Sigmoid colon (tissue), 4 donors: ENCODE measurements around the gene ALG3.

ENCODE experiments used
- EP300 ChIP-seq, 4 donors: sonication (generic); formaldehyde crosslinking; IDR thresholded peaks; one replicate each; pipeline ENCODE4 v1.6.1; 2017; ENCODE audit warnings: antibody characterized with exemption in 4 of 4
- POLR2A ChIP-seq, 2 donors: fragments of 450-650 bp; IDR thresholded peaks; one replicate each; pipeline ENCODE4 v1.6.1; 2016; ENCODE audit warnings: antibody characterized with exemption in 2 of 2, mild to moderate bottlenecking in 2 of 2, moderate library complexity in 2 of 2
- POLR2AphosphoS5 ChIP-seq, 4 donors: sonication (generic); formaldehyde crosslinking; IDR thresholded peaks; one replicate each; pipeline ENCODE4 v1.6.1; 2017; ENCODE audit warnings: antibody characterized with exemption in 4 of 4
- TF ChIP-seq, protein P1 (sequence below), 4 experiments: fragments of 450-650 bp in 3 of 4; fragments of 200-600 bp in 1 of 4; IDR thresholded peaks; one replicate each; pipeline ENCODE4 v1.5.1; 2016 to 2019; ENCODE audit warnings: antibody characterized with exemption in 4 of 4, mild to moderate bottlenecking in 3 of 4, moderate library complexity in 2 of 4

DNA sequence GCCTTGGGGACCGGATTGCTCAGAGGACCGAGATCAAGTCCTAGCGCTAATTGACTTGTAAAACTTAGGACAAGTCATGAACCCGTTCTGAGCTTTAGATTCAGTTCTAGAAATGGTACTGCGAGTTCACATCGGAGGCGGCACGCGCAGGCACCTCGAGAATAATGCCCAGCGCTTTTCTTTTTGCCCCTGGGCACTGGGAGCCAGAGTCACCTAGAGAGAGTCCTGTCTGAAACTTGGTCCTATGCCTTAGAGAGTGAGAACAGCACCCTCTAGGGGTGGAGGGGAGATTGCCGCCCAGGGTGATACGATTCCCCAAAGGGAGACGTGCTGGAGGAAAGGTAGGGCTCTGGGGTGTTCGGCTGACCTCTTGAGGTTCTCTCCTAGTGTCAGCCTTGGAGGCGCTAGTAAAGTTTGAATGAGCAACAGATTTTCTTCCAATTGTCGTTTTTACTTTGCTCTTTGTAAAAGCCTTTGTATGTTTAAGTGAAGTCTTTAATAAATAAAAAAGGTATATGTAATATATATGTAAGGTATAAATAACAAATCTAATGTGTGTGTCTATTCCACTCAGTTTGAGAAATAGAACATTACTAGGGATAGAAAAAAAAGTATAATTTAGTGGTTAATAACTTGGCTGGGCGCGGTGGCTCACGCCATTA, 1.5 kb upstream of the ALG3 start:
- TF ChIP-seq, protein P1, sequence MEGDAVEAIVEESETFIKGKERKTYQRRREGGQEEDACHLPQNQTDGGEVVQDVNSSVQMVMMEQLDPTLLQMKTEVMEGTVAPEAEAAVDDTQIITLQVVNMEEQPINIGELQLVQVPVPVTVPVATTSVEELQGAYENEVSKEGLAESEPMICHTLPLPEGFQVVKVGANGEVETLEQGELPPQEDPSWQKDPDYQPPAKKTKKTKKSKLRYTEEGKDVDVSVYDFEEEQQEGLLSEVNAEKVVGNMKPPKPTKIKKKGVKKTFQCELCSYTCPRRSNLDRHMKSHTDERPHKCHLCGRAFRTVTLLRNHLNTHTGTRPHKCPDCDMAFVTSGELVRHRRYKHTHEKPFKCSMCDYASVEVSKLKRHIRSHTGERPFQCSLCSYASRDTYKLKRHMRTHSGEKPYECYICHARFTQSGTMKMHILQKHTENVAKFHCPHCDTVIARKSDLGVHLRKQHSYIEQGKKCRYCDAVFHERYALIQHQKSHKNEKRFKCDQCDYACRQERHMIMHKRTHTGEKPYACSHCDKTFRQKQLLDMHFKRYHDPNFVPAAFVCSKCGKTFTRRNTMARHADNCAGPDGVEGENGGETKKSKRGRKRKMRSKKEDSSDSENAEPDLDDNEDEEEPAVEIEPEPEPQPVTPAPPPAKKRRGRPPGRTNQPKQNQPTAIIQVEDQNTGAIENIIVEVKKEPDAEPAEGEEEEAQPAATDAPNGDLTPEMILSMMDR (IDR thresholded peaks at IDR 0.05) = peak; percentile 42 to 93 (median 86)
- TF ChIP-seq POLR2AphosphoS5 (IDR thresholded peaks at IDR 0.05) = no peak
- no peak for TF ChIP-seq POLR2A (IDR thresholded peaks at IDR 0.05)
- TF ChIP-seq EP300 (IDR thresholded peaks at IDR 0.05) = no peak
